ENCODE results near the gene DUSP2.

Gene DUSP2

DNA sequence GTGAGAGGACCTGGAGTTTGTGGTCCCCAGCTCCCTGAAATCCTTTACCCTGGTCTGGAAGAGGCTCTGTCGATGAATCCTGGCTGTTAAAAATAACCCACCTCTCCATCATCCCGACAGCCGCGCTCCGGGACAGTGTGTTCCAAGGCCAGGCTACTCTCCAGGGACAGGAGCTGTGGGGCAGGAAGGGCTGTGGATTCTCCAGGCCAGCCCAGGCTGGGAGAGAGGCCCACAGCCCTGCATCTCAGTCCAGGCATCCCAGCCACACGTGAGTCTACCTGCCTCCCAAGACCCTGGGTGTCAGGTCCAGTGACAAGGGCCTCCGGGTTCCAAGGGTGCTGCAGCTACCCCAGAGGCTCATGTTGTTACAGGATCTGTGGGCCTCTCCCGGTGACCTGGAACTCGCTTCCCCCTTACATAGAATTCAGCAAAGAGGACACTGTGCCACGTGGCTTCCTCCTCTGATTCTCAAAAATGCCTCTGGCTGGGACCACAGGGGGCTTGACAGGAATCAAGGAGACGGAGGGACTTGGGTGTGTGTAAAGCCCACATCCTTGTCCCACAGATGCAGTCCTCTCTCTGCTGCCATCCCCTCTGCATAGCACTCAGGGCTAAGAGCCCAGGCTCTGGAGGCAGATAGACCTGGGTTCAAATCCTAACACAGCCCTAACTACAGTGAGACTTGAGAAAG, 46.2 kb downstream of the DUSP2 start:
- no peak for DNase-seq

DNA sequence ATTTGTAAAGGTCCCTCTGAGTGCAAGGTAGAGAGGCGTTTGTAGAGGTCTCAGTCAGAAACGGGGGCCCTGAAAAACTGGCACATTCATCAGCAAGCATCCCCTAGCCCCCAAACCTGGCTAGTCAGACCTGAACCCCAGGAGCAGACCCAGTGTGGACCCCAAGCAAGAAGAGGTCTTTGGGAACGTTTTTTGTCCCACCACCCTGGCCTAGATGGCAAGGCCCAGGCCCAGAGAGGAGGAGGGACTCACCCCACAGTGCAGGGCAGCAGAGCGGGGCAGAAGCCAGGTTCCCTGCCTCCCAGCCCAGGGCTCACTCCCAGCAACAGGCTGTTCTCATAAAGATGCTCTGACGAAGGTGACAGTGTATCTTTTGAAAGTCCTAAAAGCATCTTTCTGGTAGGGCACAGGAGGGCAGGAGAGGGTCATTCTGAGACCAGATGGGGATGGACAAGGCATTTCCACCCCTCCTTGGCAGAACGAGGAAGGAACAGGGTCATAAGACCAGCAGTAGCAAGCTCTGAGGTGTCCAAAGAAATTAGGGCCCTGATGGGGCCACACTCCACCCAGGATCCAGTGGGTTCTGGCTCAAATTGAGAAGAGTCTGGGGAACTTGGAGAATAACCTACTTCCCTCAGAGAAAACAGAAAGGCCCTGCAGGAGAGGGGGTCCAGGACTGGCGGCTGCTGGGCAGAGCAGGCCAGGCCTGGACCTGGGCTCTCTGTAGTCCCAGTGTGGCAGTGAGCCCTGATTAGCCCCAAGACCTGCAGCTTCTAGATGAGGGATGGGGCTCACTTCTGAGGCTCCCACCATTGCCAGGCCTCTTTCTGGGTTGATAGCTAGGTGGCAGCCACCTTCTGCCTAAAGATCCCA, 47.1 kb downstream of the DUSP2 start:
- no peak for DNase-seq

DNA sequence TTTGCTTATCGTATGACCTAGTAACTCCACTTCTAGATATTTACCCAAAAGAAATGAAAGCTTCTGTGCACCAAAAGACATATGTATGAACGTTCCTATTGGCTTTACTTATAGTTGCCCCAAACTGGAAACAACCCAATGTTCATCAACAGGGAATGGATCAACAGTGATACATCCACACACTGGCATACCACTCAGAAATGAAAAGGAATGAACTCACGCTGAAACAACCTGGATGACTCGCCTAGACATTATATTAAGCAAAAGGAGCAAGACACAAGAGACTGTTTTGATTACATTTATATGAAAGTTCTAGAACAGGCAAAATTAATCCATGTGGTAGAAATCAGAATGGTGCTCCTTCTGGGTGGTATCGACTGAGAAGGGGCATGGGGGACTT, 47.8 kb downstream of the DUSP2 start:
- no peak for DNase-seq

DNA sequence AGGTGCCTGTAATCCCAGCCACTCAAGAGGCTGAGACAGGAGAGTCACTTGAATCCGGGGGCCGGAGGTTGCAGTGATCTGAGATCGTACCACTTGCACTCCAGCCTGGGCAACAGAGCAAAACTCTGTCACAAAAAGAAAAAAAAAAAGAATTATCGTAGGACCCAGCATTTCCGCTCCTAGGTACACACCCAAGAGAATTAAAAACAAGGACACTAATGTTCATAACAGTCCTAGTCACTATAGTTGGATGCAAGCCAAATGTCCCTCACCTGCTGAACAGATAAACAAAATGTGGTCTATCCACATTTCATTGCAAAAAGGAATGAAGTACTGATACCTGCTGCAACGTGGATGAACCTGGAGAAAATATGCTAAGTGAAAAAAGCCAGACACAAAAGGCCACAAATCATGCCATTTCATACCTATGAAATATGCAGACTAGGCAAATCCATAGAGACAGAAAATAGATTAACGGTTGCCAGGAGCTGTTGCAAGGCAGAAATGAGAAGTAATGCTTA, 50.1 kb downstream of the DUSP2 start:
- DNase-seq, result no peak

DNA sequence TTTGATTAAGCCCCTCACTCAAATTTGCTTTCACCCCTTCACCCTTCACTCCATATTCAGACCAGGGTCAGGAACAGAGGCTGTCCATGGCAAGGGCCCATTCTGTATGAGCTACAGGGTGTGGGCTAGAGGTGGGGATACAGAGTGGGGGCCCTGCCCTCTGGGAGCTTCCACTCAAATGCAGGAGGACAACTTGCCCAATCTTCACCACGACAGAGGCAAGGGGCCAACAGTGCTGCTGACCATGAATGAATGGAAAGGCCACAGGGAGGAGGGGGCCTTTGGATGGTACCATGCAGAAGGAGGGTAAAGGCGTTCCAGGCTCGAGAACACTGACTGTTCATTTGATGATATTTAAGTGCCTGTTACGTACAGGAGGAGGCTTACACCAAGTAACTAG, 51.7 kb downstream of the DUSP2 start:
- no peak for DNase-seq
